ENCODE measurements around the gene ARHGAP23.

ARHGAP23 gene

DNA sequence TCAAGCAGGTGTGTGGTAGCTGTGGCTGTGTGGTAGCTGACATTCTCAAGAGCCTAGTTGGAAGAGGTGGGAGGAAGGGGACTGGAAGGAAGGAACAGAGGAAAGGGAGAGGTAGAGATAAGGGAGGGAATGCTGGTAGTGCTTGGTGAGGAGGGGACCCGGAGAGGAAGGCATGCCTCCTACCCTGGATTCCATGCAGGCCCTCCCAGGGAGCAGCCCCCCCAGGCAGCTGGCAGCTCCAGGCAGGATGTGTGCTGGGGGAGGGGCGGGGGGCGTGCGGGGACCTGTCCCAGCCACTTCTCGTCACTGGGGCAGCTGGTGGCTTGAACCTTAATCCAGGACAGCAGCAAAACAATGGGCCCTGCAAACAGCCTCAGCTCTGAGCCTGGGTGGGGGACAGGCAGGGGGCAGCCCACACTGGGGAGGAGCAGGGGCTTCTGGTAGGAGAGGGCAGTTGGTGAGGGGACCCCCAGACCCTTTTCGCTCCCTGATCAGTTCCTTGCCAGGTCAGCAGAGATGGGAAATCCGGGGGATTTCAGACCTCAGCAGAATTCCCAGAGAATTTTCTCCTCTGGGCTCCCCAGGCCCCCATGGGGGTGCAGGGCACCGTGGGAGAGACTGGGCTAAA lies 27.1 kb downstream of the ARHGAP23 start:
- DNase-seq: no peak
- TF ChIP-seq GATA1 (IDR thresholded peaks at IDR 0.05; ENCODE audit: low read depth, low read length) (no peak), POLR2A (IDR thresholded peaks at IDR 0.05; ENCODE audit: low read length) (no peak)

DNA sequence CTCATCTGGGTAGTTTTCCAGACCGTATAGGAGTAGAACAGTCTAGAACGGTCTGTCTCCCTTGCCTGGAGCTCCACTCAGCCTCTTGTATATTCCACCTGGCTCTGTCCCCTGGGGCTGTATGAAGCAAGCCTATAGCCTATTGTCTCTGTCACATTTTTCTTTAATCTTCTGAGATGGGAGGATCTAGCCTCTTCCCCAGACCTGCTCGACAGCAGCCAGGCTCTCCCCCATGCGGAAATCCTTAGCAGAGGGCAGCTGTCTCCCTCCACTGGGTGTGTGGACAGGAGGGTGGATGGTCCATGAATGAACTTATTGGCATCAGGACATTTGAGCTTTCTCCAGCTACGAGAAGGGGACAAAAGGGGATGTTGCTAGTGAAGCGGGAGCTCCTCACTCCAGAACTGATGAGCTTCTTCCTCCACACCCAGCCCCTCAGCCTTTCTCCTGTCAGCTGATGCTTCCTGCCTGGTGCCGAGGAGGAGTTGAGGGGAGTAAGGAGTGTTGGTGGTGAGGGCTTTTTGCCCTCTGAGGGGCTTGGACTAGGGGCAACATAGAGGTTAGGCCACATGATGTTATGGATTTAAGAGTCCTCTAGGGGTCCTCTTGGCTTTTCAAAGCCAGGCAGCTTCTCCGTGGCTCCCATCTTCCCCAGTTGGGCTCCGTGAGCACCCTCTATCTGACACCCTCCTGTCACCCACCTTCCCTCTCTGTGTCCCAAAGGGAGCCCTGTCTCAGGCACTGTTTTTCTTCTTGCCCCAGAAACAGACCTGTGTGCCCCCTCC lies 28.0 kb downstream of the ARHGAP23 start:
- no peak for TF ChIP-seq GATA1 (IDR thresholded peaks at IDR 0.05; ENCODE audit: low read depth, low read length)
- TF ChIP-seq POLR2A (IDR thresholded peaks at IDR 0.05; ENCODE audit: low read length): no peak
- DNase-seq: peak; percentile 13 to 18

DNA sequence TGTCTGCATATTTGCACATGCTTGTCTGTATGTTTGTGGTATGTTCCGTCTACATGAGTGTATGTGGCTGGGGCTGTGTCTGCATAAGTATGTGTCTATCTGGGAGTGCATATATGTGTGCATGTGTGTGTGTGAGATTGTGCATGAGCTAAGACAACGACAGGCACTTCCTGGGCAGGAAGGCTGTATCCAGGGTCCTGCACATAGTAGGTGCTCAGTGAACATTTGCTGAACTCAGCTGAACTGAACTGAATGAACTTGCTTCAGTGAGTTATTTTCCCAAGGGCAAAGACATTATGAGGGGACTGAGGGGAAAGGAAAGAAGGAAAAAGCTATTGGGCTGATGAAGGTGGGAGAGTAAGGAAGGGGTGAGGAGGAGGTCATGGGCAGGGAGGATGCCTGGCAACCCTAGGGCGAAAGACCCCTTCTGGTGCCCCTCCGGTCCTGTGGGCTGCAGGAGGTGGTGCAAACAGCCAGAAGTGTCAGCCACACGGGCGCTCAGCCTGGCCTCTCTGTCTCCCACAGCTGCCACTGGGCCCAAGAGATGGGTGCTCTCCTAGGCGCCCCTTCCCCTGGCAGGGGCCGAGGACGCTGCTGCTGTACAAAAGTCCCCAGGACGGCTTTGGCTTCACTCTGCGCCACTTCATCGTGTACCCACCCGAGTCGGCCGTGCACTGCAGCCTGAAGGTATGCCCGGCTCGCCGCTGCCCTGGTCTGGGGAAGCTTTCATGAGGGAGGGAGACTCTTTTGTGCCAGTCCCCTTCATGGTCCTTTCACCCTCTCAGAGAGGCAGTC lies 29.5 kb downstream of the ARHGAP23 start:
- no peak for DNase-seq
- TF ChIP-seq POLR2A (IDR thresholded peaks at IDR 0.05; ENCODE audit: low read length) (no peak), GATA1 (IDR thresholded peaks at IDR 0.05; ENCODE audit: low read depth, low read length) (no peak)

DNA sequence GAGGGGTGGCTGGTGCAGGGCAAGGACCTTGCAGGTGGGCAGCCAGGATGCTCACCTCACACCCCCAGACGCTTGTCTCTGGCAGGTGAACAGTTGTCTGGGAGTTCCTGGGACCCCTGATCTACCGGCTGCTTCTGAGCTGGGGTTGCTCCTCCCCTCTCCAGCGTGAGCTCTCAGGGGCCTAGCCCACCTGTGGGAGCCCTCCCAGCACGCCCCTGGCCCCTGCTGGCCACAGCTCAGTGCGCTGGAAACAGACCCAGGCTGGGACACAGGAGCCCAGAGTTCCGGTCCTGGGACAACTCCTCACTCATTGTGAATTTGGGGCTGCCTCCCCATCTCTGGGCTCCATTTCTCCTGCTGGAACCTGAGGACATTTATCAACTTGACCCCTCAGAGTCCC lies 30.3 kb downstream of the ARHGAP23 start:
- TF ChIP-seq POLR2A (IDR thresholded peaks at IDR 0.05; ENCODE audit: low read length) (no peak), GATA1 (IDR thresholded peaks at IDR 0.05; ENCODE audit: low read depth, low read length) (no peak)

GRCh38 chr17:38459567-38459966 lies 31.3 kb downstream of the ARHGAP23 start:
- peak; percentile 28 to 52 for DNase-seq
- no peak for TF ChIP-seq POLR2A (IDR thresholded peaks at IDR 0.05; ENCODE audit: low read length)
- TF ChIP-seq GATA1 (IDR thresholded peaks at IDR 0.05; ENCODE audit: low read depth, low read length): no peak

More for the DNA sequence above, 30.3 kb downstream of the ARHGAP23 start:
- DNase-seq: no peak

GRCh38 chr17:38460082-38460715 lies 31.9 kb downstream of the ARHGAP23 start:
- DNase-seq: peak; percentile 90 to 94
- TF ChIP-seq POLR2A (IDR thresholded peaks at IDR 0.05; ENCODE audit: low read length): peak; percentile 75
- TF ChIP-seq GATA1 (IDR thresholded peaks at IDR 0.05; ENCODE audit: low read depth, low read length): no peak

DNA sequence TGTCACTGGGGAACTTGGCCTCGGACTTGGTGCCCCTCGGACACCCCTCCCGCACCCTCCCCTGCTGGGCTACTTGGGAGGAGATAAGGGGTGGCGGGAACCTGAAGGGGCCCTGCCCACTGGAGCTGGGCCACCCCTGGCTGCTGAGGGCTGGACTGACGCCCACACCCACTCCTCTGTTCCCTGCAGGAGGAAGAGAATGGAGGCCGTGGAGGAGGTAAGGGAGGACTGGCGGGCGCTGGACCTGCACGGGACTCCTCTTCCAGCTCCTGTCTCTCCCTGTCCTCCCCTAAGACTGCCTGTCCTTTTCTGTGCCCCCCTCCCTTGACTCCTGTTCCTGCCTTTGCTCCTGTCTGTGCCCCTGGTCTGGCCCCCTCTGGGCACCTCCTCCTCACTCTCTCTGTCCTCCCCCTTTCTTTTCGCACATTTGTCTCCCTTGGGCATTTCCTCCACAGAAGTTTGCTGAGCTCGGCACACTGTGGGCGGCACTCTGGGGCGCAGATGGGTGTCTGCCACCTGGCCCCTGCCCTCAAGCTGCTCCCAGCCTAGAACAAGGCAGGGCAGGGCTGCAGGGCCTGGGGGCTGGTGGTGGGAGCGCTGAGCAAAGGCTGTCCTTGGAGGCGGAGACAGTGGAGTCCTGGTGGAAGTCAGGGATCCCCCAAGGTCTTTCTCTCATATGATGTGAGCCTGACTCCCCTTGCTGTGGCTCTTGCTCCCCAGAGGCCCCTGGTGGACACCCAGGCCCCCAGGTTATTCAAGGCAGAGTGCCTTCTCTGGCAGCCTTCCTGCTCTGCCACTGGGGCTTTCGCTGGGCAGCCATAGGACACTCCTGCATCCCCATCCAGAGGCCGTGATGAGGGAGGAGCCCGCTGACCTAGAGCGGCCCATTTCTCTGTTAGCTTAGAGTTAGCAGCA lies 32.7 kb downstream of the ARHGAP23 start:
- peak; percentile 86 to 91 for DNase-seq
- TF ChIP-seq GATA1 (IDR thresholded peaks at IDR 0.05; ENCODE audit: low read depth, low read length) (no peak), POLR2A (IDR thresholded peaks at IDR 0.05; ENCODE audit: low read length) (peak; percentile 38)

GRCh38 chr17:38461683-38462082 lies 33.4 kb downstream of the ARHGAP23 start:
- TF ChIP-seq GATA1 (IDR thresholded peaks at IDR 0.05; ENCODE audit: low read depth, low read length) (no peak), POLR2A (IDR thresholded peaks at IDR 0.05; ENCODE audit: low read length) (no peak)
- peak; percentile 31 to 45 for DNase-seq

- no peak for TF ChIP-seq GATA1 (IDR thresholded peaks at IDR 0.05; ENCODE audit: low read depth, low read length)
- TF ChIP-seq POLR2A (IDR thresholded peaks at IDR 0.05; ENCODE audit: low read length): no peak
Measured at GRCh38 chr17:38463451-38463858, 35.2 kb downstream of the ARHGAP23 start.

GRCh38 chr17:38464251-38464722 lies 36.0 kb downstream of the ARHGAP23 start:
- DNase-seq: no peak
- TF ChIP-seq GATA1 (IDR thresholded peaks at IDR 0.05; ENCODE audit: low read depth, low read length) (no peak), POLR2A (IDR thresholded peaks at IDR 0.05; ENCODE audit: low read length) (no peak)

More at GRCh38 chr17:38463451-38463858, 35.2 kb downstream of the ARHGAP23 start:
- peak; percentile 39 to 42 for DNase-seq

DNA sequence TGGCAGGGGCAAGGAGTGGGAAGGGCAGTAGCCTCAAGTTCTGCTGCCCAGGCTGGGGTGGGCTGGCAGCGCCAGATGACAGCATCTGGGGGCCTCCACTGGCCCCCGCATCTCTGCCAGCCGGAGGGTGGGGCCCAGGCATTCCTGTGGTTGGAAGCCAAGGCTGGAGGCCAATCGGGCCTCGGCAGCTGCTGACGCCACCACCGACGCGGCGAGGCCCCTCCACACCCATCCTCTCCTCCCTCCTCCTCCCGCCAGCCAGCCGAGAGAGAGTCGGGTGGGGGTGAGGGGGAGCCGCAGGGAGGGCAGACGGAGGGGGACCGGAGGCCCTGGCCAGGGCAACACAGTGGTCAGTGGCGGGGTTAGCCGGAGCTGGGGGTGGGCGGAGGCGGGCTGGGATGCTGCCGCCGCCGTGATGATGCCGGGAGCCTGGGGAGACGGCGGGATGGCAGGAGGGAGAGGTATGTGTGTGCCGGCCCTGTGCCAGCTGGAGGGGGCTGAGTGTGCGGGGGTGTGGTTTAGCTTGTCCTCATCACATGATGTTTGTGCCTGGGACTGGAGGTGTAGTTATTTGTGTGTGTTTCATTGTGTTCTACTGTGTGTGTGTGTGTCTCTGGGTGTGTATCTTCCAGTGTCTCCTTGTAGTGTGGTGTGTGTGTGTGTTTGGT lies 36.6 kb downstream of the ARHGAP23 start:
- TF ChIP-seq GATA1 (IDR thresholded peaks at IDR 0.05; ENCODE audit: low read depth, low read length): no peak
- TF ChIP-seq POLR2A (IDR thresholded peaks at IDR 0.05; ENCODE audit: low read length): no peak
- DNase-seq: peak; percentile 71 to 83

All from erythroblast (primary cell).